ENCODE measurements around the gene SRGAP3.
A peak's percentile ranks its signal among the peaks of the same experiment; 100 is the strongest.

The SRGAP3 gene

DNA sequence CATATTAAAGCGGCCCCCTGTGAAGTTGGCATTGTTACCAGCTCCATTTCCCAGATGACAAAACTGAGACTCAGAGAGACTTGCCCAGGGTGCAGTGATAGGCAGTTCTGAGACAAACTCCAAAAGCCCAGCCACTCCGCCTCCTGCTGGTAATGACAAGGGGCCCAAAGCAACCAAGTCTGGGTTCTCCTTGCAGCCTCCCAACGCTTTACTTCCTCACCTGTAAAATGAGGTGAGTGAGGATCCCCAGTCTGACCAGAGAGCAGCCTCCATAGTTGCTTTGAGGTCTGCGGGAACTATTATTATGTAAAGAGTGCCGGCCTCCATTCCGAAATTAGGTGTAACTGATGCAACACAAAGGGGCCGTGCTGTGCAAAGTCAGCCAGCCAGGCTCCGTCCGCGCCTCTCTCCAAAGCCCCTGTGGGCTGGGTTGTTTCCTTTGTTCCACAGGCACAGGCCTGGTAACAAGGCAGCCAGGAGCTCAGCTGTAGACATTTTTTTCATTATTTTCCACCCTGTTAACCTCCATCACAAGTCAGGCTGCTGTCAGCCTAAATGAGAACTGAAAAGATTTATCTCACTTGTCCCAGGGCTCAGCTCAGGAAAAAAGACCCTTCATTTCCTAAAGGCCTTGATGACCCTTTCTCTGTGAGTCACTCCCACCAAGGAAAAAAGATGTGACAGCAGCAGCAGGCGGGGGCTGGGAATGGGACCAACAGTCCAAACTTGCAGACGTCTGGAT, 147.0 kb downstream of the SRGAP3 start:
- TF ChIP-seq, protein P1, sequence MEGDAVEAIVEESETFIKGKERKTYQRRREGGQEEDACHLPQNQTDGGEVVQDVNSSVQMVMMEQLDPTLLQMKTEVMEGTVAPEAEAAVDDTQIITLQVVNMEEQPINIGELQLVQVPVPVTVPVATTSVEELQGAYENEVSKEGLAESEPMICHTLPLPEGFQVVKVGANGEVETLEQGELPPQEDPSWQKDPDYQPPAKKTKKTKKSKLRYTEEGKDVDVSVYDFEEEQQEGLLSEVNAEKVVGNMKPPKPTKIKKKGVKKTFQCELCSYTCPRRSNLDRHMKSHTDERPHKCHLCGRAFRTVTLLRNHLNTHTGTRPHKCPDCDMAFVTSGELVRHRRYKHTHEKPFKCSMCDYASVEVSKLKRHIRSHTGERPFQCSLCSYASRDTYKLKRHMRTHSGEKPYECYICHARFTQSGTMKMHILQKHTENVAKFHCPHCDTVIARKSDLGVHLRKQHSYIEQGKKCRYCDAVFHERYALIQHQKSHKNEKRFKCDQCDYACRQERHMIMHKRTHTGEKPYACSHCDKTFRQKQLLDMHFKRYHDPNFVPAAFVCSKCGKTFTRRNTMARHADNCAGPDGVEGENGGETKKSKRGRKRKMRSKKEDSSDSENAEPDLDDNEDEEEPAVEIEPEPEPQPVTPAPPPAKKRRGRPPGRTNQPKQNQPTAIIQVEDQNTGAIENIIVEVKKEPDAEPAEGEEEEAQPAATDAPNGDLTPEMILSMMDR (IDR thresholded peaks at IDR 0.05; ENCODE audit: extremely low read depth, missing control alignments), result no peak
- no peak for DNase-seq (ENCODE audit: low spot score)

DNA sequence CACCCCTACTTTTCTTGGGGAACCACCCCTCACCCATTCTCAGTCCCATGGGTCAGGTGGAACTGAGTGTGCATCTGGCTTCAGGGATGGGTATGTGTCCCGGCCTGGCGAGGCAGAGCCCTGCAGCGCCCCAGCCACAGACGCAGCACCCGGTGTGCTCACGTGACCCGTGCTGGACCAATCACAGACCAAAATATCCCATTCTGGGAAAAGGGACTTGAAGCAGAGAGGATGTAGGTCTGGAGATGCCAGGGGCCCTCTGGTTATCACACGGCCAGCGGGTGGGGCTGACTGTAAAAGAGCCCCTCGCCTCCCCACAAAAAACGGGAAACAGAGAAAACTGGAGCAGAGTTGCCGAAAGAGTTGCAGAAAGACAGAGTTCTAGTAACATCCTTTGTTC, 148.2 kb downstream of the SRGAP3 start:
- TF ChIP-seq, protein P1 (IDR thresholded peaks at IDR 0.05; ENCODE audit: extremely low read depth, missing control alignments), result no peak
- no peak for DNase-seq (ENCODE audit: low spot score)

DNA sequence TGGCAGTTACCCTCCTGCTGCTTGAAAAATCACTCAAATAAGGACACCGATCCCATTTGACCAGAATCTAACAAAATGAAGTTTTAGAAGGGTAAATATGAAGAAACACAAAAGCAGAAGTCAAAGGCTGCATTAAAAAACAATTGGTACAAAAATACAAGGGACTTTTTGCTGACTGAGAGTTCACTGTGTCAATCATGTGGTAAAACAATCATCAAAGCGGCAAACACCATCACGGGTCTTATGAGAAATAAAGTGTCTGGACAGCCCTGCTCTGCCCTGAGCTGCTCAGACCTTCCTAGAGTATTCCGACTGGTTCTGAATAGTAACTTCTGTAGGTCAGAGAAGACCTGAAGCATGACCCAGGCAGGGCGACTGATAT, 148.9 kb downstream of the SRGAP3 start:
- TF ChIP-seq, protein P1 (IDR thresholded peaks at IDR 0.05; ENCODE audit: extremely low read depth, missing control alignments), result no peak
- peak; percentile 55 for DNase-seq (ENCODE audit: low spot score)

DNA sequence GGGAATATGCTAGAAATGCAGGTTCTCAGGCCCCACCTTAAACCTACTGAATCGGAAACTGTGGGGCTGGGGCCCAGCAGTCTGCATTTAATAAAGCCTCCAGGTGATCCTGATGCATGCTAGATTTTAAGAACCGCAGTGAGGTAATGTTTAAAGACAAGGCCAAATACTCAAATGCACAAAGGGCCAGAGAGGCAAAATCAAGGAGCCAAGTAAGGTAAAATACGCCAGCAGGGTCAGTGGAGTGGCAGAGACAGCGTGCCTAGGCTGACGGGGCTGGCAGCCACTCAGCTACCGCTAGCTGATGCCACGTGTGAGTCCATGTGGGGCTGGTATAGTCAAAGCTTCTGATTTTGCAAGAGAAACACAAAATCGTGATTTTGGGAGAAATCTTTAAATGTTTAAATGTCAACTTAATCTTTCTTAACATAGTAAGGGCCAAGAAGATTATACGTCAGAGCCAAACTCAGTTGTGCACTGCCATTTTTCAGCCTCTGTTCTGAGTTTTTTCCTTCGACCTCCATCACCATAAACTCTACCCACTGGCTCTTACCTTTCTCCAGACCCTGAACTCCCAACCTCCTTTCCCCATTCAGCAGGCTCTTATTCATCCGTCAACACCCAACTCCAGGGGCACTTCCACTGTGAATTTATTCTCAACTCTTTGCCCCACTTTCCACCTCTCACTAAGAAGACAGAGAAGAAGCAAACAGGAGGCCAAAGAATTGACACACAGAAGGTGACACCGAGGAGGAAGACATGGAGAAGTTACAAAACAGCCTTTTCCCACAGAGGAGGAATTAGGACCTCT, 149.5 kb downstream of the SRGAP3 start:
- DNase-seq (ENCODE audit: low spot score), result no peak
- TF ChIP-seq, protein P1 (IDR thresholded peaks at IDR 0.05; ENCODE audit: extremely low read depth, missing control alignments), result no peak

DNA sequence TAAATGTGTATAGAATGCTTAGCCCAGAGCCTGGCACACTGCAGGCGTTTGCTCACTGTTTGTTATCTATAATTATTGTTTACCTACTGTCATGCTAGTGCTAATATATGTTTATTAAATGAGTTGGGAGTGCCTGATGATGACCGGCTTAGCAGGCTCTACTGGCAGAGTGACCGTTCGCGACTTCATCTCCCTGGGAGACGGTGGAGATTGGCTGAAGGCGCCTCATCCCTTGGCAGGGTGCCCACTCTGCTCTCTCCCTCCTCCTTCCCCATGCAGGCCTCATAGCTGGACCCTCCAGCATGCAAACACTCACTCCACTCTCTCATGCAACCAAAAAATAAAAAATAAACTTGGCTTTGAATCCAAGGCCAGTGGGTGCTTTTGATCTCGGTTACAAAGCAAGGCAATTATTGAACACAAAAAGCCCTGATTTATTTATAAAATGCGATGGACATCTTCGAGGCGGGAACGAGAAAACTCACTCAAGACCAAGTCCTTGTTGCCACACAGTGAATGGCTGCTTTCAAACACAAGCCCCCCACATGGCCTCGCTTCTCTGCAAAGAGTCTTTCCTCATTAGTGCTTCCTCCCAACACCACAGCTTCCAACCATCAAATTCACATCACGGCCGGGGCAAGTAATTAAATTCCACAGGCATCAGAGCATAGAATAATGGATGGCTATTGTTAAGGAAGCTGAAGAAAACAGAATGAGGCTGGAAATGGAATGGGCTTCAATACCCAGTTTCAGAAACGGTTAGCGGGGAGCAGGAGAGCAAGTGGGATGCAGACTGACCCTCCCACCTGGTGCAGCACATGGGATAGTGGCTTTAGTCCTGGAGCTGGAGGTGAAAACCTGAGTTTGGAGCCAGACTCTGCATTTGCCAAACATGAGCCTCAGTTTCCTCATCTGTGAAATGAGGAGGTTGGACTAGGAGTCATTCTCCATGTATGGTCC, 150.4 kb downstream of the SRGAP3 start:
- no peak for DNase-seq (ENCODE audit: low spot score)
- TF ChIP-seq, protein P1 (IDR thresholded peaks at IDR 0.05; ENCODE audit: extremely low read depth, missing control alignments), result no peak

DNA sequence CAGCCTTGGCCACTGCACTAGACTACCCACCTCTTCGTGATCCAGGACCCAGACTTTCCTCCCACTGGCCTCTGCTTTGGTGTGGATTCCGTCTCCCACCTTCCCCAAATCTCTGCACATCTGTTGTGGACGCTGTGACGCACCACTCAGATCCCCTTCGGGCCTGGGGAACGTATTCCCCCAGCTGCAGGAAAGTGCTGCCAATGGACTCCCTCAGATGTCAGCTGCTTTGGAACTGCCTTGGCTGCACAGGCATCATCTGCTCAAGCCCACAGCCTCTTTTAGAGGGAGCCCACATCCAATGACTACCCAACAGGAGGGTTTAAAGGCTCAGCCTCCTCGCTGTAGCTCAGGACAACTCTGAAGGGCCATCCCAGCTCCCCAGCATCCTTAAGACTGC, 152.0 kb downstream of the SRGAP3 start:
- TF ChIP-seq, protein P1 (IDR thresholded peaks at IDR 0.05; ENCODE audit: extremely low read depth, missing control alignments), result no peak
- no peak for DNase-seq (ENCODE audit: low spot score)
